Activated T-cell treated with anti-CD3 and anti-CD28 coated beads, Interleukin-2, amount 50 U/mL, for 4 hours (primary cell): Measurements from ENCODE around the gene AGBL4. TPM values are rescaled to one million over a fixed set of nuclear protein-coding genes. Genes with fewer than 3 reads are reported as not detected.
"Not testable (repeated sequence)": the region's sequence is repeated elsewhere in the genome, so short reads cannot be mapped to it uniquely, and the experiment has no call there.

ENCODE experiments used
- ATAC-seq, 2 donors: fragments of 200-7000 bp; cut with Tn5 transposase; one replicate each; pipeline ENCODE4 v1.10.0; 2021
- DNase-seq: peaks from one replicate; pipeline ENCODE4 v3.0.0-alpha.2; 2020
- H3K27me3 Mint-ChIP-seq: one replicate; pipeline ENCODE4 v1.8.0; 2021; ENCODE audit warnings: low read depth, mixed read lengths
- H3K36me3 Mint-ChIP-seq: one replicate; pipeline ENCODE4 v1.8.0; 2022; ENCODE audit warnings: mixed read lengths; ENCODE audit not compliant: insufficient read depth
- H3K4me1 Mint-ChIP-seq: one replicate; pipeline ENCODE4 v1.8.0; 2021; ENCODE audit warnings: low read depth, mixed read lengths
- H3K4me3 Mint-ChIP-seq: one replicate; pipeline ENCODE4 v1.8.0; 2021; ENCODE audit warnings: mild to moderate bottlenecking, moderate library complexity, mixed read lengths
- H3K9me3 Mint-ChIP-seq: one replicate; pipeline ENCODE4 v1.8.0; 2021; ENCODE audit warnings: mixed read lengths
- total RNA-seq, 3 donors: library from RNA; stranded (reverse); gene quantifications; one replicate each; pipeline ENCODE4 v1.2.1, GENCODE V29; 2021

Gene AGBL4
- total RNA-seq, 3 donors from 2014 or later = not detected

DNA sequence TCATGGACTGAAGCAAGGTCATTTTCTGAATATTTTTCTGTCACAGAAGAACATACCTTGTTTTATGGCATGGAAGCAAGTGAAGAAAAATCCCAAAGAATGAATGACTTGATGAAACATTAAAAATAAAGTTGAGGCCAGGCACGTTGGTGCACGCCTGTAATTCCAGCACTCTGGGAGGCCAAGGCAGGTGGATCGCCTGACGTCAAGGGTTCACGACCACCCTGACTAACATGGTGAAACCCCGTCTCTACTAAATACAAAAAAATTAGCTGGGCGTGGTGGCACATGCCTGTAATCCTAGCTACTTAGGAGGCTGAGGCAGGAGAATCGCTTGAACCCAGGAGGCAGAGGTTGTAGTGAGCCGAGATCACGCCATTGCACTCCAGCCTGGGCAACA is 1020.8 kb downstream of the AGBL4 start:
- not testable (repeated sequence) for H3K27me3 Mint-ChIP-seq, DNase-seq, H3K4me1 Mint-ChIP-seq, H3K4me3 Mint-ChIP-seq, ATAC-seq, H3K36me3 Mint-ChIP-seq, H3K9me3 Mint-ChIP-seq

DNA sequence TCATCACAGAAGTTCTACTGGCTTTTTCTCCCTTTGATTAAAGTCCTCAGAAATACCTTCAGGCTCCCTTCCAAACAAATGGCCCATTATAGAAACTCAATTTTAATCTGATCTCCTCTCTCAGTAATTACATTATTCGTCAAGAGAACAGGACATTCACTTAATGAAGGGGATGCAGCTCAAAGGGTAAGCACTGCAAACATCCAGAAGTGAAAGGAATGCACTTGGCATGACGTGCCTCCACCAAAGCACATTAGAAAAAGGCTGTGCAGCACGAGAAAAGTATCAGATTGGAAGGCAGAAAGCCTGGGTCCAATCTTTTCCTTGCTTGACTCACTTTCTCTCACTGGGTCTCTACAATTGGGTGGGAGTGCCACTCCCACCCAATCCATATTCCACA is 1024.4 kb downstream of the AGBL4 start:
- Mint-ChIP-seq H3K9me3 (no peaks in the 10 kb centered on the region), H3K36me3 (no peaks in the 10 kb centered on the region), H3K4me1 (no peaks in the 10 kb centered on the region), H3K4me3 (no peak overlapping the region), H3K27me3 (no peaks in the 10 kb centered on the region)
- DNase-seq (no peak), ATAC-seq (no peak)

DNA sequence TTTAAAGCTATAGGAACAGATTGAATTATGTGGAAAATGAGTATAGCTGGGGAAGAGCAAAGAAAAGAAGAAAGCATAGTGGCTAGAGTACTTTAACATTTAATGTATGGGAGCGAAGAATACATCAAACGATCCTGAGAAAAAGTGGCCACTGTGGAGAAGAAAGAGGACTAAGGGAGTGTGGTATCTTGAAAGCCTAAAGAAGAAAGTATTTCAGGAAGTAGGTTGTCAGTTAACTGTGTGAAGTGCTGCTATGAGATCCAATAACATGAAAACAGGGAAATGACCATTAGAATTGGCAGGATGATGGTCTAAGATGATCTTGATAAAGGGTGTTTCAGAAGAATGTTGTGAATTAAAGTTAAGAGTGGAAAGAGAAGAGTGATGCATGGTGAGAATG is 1027.4 kb downstream of the AGBL4 start:
- DNase-seq (no peak), ATAC-seq (no peak)
- Mint-ChIP-seq H3K4me3 (no peak overlapping the region), H3K4me1 (no peaks in the 10 kb centered on the region), H3K9me3 (peaks cover 8% of the 10 kb centered on the region), H3K36me3 (no peaks in the 10 kb centered on the region), H3K27me3 (no peaks in the 10 kb centered on the region)

DNA sequence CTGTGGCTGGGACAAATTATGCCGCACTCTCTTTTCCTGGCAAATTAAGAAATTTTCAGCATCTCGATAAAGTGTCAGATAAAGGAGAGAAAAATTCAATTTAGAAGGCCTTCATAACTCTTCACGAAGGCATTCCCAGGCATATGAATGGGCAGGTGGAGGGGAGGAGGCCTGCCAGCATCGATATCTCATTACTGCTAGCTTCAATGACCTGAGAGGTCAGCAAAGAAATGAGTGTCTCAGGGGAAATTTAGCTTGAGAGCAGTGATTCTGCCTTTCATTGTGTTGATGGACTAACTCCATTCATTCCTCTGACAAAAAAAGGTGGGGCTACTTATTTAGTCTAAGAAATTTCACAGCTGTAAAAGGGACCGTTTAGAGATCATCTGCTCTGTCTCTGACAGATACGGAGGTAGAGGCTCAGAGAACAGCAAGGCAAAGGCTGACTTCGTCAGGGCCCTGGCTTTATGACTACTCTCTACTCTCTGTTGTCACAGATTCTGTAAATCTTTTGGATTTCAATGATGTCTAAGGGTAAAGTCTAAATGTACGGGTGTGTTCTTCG is 1035.0 kb downstream of the AGBL4 start:
- Mint-ChIP-seq H3K36me3 (no peaks in the 10 kb centered on the region), H3K27me3 (peaks cover 2% of the 10 kb centered on the region), H3K9me3 (peaks cover 18% of the 10 kb centered on the region), H3K4me1 (no peaks in the 10 kb centered on the region), H3K4me3 (no peak overlapping the region)
- DNase-seq (no peak), ATAC-seq (no peak)

DNA sequence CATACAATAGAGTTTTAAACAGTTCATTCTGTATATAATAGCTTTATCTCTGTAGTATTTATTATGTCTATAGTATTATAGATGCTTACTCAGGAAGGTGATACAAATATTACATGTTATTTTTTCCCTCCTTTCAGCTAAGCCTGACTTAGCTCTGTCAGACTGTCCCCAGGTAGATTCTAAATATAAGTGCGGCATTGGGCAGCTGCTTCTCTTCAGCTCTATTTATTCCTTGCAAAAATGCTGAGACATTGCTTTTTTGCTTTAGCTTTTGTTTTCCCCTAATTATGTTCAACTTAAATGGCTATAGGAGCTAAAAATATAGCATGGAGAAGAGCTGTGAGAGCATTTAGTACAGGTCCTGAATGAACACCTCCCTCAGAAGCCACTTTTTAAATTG is 1043.8 kb downstream of the AGBL4 start:
- H3K27me3 Mint-ChIP-seq = peaks cover 13% of the 10 kb centered on the region
- no peaks in the 10 kb centered on the region for H3K4me1 Mint-ChIP-seq
- ATAC-seq (no peak), DNase-seq (no peak)
- peaks cover 3% of the 10 kb centered on the region for H3K9me3 Mint-ChIP-seq
- H3K4me3 Mint-ChIP-seq = no peak overlapping the region
- H3K36me3 Mint-ChIP-seq = no peaks in the 10 kb centered on the region

DNA sequence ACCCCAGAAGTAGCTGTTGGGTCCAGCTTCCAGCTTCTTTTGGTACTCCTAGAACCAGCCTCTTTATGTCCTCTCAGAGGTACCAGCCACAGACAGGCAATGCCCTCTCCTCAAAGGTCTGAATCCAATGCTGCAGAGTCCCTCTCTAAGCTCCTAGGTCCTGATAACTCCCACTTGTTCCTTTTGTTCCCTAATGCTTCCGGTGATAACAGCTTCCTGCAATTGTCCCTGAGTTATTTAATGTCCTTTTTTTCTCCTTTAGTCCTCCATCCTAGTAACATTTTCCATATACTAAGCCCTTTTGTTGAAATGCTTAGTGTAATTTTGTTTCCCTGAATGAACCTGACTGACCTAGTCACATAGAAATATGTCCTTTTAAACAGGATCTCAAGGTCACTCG is 1045.3 kb downstream of the AGBL4 start:
- Mint-ChIP-seq H3K36me3 (no peaks in the 10 kb centered on the region), H3K4me1 (no peaks in the 10 kb centered on the region), H3K27me3 (peaks cover 13% of the 10 kb centered on the region), H3K4me3 (no peak overlapping the region), H3K9me3 (peaks cover 3% of the 10 kb centered on the region)
- DNase-seq (no peak), ATAC-seq (no peak)

DNA sequence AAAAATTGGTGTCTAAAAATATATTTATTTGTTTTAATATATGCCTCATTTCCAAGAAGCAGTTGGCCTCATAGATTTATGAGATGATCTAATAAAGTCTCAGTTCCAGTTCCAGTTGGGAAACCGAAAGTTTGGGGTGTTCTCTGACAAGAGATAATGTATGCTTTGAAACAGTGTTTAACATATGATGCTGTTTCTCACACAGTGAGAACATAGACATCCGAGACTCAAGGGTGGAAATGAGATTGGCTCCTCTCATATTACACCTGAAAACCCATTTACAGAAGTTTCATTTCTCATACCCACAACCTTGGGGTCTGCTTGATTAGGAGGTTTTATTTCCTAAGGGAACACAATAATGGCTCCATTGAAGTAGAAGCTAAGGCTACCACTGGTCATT is 1046.5 kb downstream of the AGBL4 start:
- Mint-ChIP-seq H3K4me3 (no peak overlapping the region), H3K9me3 (peaks cover 3% of the 10 kb centered on the region), H3K27me3 (peaks cover 13% of the 10 kb centered on the region), H3K4me1 (no peaks in the 10 kb centered on the region), H3K36me3 (no peaks in the 10 kb centered on the region)
- no peak for DNase-seq
- no peak for ATAC-seq

DNA sequence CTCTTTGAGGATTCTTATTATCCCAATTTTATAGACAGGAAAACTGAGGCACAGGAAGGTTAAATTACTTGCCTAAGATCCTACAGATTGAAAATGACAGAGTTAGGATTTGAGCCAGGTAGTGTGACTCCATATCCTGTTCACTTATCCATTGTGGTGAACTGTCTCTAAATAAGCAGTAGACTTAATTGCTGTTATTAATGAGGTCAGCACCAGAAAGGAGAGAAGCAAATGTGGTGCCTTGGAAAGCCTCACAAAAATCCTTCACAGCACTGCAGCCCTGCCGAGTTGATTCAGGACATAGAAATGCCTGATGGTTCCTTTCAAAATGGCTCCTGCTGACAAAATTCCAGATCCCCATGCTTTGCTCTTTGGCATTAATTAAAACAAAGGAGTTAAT is 1053.8 kb downstream of the AGBL4 start:
- no peaks in the 10 kb centered on the region for H3K36me3 Mint-ChIP-seq
- peaks cover 2% of the 10 kb centered on the region for H3K27me3 Mint-ChIP-seq
- ATAC-seq (no peak), DNase-seq (no peak)
- H3K4me1 Mint-ChIP-seq = no peaks in the 10 kb centered on the region
- no peaks in the 10 kb centered on the region for H3K9me3 Mint-ChIP-seq
- no peak overlapping the region for H3K4me3 Mint-ChIP-seq

DNA sequence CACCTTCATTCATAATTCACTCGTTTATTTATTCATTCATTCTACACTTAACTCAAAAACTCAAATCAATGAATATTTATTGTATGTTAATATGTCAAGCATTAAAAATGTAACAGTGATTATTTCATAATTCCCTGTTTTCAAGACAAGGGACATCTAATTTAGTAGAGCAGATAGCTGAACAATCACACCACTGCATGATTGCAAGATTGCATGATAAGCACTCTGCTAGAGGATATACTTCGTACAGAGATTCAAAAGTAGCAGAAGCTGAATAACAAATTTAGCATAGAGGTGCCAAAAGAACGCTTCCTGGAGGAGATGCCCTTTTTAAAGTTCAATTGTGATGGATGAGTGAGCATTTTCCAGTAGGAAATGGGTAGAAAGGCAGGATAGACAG is 1056.4 kb downstream of the AGBL4 start:
- no peak for DNase-seq
- Mint-ChIP-seq H3K9me3 (no peaks in the 10 kb centered on the region), H3K4me1 (no peaks in the 10 kb centered on the region), H3K27me3 (no peaks in the 10 kb centered on the region), H3K36me3 (no peaks in the 10 kb centered on the region), H3K4me3 (no peak overlapping the region)
- no peak for ATAC-seq

DNA sequence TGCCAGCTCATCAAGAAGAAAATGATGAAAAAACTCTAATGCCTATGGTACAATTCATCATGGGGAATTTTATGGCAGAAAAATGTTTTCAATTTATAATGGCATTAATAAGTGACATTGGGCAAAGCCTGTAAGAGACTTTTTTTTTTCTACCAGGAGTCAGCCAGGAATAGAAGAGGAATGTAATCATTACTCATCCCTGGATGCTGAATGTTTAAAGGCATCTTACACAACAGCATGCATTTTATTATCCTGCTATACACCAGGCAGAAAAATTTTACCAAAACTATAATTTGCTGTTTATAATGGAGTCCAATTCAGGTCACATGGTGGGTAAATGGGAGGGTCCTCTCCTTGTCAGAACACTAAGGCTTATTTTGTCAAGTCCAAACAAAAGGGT is 1057.2 kb downstream of the AGBL4 start:
- no peaks in the 10 kb centered on the region for H3K36me3 Mint-ChIP-seq
- DNase-seq (no peak), ATAC-seq (no peak)
- no peaks in the 10 kb centered on the region for H3K4me1 Mint-ChIP-seq
- no peaks in the 10 kb centered on the region for H3K27me3 Mint-ChIP-seq
- no peak overlapping the region for H3K4me3 Mint-ChIP-seq
- H3K9me3 Mint-ChIP-seq = no peaks in the 10 kb centered on the region

DNA sequence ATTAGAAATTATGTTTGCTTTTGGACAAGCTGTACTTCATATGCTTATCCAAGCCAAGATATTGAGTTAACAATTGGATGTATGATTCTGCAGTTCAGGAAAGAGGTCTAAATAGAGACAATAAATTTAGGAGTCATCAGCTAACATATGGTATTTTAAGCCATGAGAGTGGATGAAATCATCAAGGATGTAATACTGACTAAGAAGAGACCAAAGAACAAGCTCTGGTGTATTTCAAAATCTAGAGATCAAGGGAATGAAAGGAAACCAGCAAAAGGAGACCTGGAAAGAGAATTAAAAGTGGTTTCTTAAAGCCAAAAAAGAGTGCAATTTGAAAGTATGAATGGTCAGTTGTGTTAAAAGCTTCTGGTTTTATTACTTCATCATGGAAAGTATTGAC is 1063.4 kb downstream of the AGBL4 start:
- Mint-ChIP-seq H3K27me3 (peaks cover 4% of the 10 kb centered on the region), H3K9me3 (no peaks in the 10 kb centered on the region), H3K36me3 (no peaks in the 10 kb centered on the region), H3K4me3 (no peak overlapping the region), H3K4me1 (no peaks in the 10 kb centered on the region)
- DNase-seq (no peak), ATAC-seq (no peak)

DNA sequence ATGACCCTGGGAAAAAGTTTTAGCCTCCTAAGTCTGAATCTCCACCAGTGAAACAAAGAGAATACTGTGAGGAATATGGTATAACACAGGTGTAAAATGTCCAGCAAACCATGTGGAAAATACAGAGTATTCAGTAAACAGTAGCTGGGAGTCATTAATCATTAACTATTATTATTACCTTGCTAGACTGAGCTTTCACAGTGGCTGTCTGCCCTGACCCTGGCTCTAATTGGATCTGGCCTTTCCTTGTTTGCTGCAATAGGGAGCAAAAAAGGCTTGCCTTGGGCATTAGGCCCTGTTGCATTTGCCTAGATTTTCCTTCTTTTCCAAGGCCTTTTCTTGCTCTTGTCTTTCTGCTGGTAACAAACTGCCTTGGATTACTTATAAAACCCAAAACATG is 1068.0 kb downstream of the AGBL4 start:
- H3K4me3 Mint-ChIP-seq = no peak overlapping the region
- no peaks in the 10 kb centered on the region for H3K9me3 Mint-ChIP-seq
- no peaks in the 10 kb centered on the region for H3K36me3 Mint-ChIP-seq
- DNase-seq (no peak), ATAC-seq (no peak)
- no peaks in the 10 kb centered on the region for H3K4me1 Mint-ChIP-seq
- peaks cover 4% of the 10 kb centered on the region for H3K27me3 Mint-ChIP-seq

DNA sequence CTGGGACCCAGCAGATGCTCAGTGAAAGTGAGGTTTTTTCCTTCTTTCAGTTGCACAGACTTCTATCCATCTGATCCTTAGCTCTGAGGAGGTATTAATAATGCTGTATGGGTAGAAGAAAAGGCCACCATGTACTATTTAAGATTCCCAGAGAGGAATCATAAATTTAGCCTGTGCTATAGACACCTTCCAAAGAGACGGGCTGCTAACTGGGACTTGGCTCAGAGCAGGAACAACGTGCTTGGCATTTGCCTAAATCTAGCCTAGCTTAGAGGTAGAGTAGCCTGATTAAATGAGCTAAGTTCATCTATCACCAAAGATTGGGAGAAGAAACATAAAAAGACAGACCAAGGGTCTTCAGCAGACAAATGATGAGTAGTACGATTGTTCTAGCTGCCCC is 1070.1 kb downstream of the AGBL4 start:
- H3K4me1 Mint-ChIP-seq = no peaks in the 10 kb centered on the region
- no peaks in the 10 kb centered on the region for H3K36me3 Mint-ChIP-seq
- H3K27me3 Mint-ChIP-seq = peaks cover 2% of the 10 kb centered on the region
- DNase-seq = no peak
- H3K4me3 Mint-ChIP-seq = no peak overlapping the region
- ATAC-seq = no peak
- no peaks in the 10 kb centered on the region for H3K9me3 Mint-ChIP-seq

DNA sequence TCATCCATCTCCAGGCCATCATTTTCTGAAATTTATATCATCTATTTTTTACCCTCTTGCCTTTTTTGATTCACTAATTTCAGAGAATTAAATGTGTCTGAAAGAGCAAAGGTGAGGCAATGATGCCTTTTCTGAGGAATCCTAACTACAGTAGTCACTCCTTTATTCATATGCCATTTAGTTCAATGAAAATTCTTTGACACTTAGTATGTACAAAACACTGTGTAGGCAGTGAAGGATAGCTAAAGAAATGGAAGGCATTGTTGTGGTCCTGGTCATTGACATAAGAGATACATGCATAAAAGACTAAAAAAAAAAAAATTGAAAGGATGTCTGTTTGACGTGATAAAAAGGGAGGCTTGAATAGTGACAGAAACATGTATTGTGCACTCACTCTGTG is 1075.2 kb downstream of the AGBL4 start:
- Mint-ChIP-seq H3K4me1 (no peaks in the 10 kb centered on the region), H3K36me3 (no peaks in the 10 kb centered on the region), H3K9me3 (no peaks in the 10 kb centered on the region), H3K27me3 (peaks cover 3% of the 10 kb centered on the region), H3K4me3 (no peak overlapping the region)
- DNase-seq (no peak), ATAC-seq (no peak)

DNA sequence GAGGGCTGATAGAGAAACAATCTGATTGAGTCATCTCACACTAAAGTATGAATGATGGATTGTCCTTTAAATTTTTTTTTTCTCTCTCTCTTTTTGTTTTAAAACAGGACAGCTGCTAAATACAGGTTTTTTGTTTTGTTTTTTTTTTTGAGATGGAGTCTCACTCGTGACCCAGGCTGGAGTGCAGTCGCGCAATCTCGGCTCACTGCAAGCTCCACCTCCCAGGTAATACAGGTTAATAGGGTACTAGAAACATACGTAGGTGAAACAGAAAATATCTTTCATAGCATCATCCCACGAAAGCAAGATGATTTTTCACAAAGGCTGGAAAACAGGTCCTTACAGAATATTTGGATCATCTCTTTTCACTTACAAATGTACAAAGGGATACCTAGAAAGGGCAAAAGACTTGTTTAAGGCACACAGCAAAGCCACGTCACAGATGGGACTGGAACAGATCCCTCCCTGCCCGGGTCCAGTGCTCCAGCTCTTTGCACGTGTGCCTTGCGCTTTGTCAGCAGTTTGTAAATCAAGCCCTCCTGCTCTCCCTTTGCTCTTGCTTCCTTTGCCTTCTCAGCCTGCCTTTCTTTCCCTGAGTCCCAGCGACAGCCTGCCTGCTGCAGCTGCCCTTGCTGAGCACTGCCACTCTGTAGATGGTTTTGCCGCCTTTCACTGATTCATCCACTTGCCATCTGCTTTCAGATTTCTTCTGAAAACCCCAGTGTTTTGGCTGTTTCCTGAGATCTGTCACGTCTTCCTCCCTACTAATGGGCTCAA is 1075.8 kb downstream of the AGBL4 start:
- DNase-seq (no peak), ATAC-seq (no peak)
- Mint-ChIP-seq H3K4me3 (no peak overlapping the region), H3K36me3 (no peaks in the 10 kb centered on the region), H3K4me1 (no peaks in the 10 kb centered on the region), H3K27me3 (peaks cover 3% of the 10 kb centered on the region), H3K9me3 (no peaks in the 10 kb centered on the region)
